ENCODE measurements around the gene PHF20.
A peak's percentile ranks its signal among the peaks of the same experiment; 100 is the strongest.
"Not testable (repeated sequence)": the region's sequence is repeated elsewhere in the genome, so short reads cannot be mapped to it uniquely, and the experiment has no call there.

The PHF20 gene

GRCh38 chr20:35843894-35844293, 72.1 kb downstream of the PHF20 start:
- DNase-seq, result not testable (repeated sequence)

- DNase-seq, result no peak
Measured at GRCh38 chr20:35845561-35845960, 73.7 kb downstream of the PHF20 start.

- DNase-seq, result no peak
Measured at GRCh38 chr20:35849706-35850105, 77.9 kb downstream of the PHF20 start.

GRCh38 chr20:35851659-35852058, 79.8 kb downstream of the PHF20 start:
- DNase-seq, result not testable (repeated sequence)

- no peak for DNase-seq
Measured at GRCh38 chr20:35854713-35855348, 83.0 kb downstream of the PHF20 start.

- not testable (repeated sequence) for DNase-seq
Measured at GRCh38 chr20:35855641-35856040, 83.8 kb downstream of the PHF20 start.

GRCh38 chr20:35856866-35857265, 85.1 kb downstream of the PHF20 start:
- DNase-seq, result no peak

- DNase-seq, result no peak
Measured at GRCh38 chr20:35866418-35867202, 94.8 kb downstream of the PHF20 start.

- DNase-seq, result no peak
Measured at GRCh38 chr20:35870541-35871258, 98.9 kb downstream of the PHF20 start.

- no peak for DNase-seq
Measured at GRCh38 chr20:35871259-35871771, 99.5 kb downstream of the PHF20 start.

GRCh38 chr20:35876033-35876320, 104.2 kb downstream of the PHF20 start:
- no peak for DNase-seq

GRCh38 chr20:35877611-35878010, 105.8 kb downstream of the PHF20 start:
- no peak for DNase-seq

GRCh38 chr20:35878113-35878625, 106.4 kb downstream of the PHF20 start:
- no peak for DNase-seq

GRCh38 chr20:35881676-35882075, 109.9 kb downstream of the PHF20 start:
- no peak for DNase-seq

GRCh38 chr20:35882427-35883161, 110.8 kb downstream of the PHF20 start:
- DNase-seq, result not testable (repeated sequence)

- DNase-seq, result no peak
Measured at GRCh38 chr20:35883336-35883777, 111.5 kb downstream of the PHF20 start.

- peak; percentile 66 for DNase-seq
Measured at GRCh38 chr20:35883778-35884540, 112.1 kb downstream of the PHF20 start.

GRCh38 chr20:35884541-35884865, 112.7 kb downstream of the PHF20 start:
- DNase-seq, result no peak

GRCh38 chr20:35885212-35885611, 113.4 kb downstream of the PHF20 start:
- DNase-seq, result no peak

GRCh38 chr20:35886537-35886936, 114.7 kb downstream of the PHF20 start:
- no peak for DNase-seq

GRCh38 chr20:35887393-35888064, 115.7 kb downstream of the PHF20 start:
- no peak for DNase-seq

GRCh38 chr20:35888657-35889056, 116.8 kb downstream of the PHF20 start:
- DNase-seq, result no peak

All from CD4-positive, alpha-beta T cell treated with Interleukin-12 subunit alpha and Interleukin-12 subunit beta, for 1 hour (primary cell).